HG02571 (cell line): ENCODE data around the gene LDB1.
A peak's percentile ranks its signal among the peaks of the same experiment; 100 is the strongest.

Source experiments
- ATAC-seq: cut with Tn5 transposase; IDR thresholded peaks from one replicate; pipeline ENCODE4 v1.9.1; 2021; ENCODE audit warnings: mild to moderate bottlenecking, moderate library complexity; ENCODE audit not compliant: unreplicated experiment

The LDB1 gene

DNA sequence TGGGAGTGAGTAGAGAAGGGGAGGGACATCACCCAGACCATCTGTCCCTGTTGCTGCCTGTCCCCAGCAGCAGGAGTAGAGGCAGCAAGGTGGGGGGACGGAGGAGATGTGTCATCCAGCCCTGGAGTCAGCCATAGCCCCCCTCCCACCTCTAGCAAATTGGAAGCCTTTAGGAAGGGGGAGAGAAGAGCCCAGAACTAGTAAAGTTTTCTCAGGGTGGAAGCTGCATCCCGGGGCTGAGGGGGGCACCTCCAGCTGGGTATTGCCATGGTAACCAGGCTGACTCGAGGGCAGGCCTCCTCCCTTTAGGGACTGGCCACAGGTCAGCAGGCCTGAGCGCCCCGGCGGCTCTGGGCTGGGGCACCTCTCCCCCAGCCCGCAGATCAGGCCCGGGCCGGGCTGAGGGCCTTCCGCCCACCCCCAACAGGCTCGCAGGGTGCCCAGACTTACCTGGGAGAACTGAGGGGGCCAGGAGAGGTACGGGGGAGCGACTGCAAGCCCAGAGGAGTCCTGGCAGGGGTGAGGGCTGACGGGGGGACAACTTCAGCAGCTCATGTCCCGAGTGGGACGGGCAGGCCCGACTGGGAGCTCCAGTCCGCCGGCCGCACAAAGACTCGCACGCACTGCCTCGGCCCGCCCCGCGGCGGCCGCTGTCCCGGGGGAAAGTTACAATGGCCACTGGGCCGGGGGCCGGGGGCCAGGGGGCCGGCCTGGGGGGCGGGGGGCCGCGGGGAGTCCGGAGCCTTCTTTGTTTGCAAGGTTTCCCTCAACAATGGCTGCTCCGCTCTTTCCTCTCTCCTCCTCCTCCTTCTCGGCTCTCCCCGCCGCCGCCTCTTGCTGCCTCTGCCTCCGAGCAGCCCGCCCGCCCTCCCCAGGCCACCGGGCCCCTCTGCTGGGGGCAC is 6.0 kb downstream of the LDB1 start:
- peak; percentile 16 for ATAC-seq

DNA sequence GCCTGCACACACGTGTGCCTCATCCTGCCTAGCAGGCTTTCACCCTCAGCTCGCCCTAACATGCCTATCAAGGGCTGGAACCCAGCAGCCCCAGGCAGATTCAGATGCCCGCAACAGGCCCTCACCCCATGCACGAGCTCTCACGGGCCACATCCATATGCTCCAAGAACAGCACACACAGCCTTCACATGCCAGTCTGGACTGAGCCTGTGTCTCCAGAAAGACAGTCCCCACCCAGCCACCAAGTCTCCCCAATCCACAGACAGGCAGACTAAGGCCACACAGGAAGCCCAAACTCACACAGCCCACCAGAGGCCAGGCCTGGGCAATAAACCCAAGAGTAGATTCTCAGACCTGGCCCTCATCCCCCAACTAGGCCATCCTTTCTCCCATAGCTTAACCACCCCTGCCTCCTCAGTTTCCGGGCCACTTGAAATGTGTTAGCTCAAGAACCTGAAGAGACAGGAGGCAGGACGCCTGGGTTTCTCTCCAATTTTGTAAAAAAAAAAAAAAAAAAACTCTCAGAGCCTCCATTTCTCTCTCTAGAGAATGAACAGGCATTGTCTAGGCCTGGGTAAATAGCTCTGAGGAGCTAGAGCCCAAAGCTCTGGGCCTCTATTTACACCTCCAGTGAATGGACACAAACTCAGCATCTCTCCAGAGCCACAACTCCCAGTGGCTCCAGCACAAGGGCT is 6.8 kb downstream of the LDB1 start:
- no peak for ATAC-seq

DNA sequence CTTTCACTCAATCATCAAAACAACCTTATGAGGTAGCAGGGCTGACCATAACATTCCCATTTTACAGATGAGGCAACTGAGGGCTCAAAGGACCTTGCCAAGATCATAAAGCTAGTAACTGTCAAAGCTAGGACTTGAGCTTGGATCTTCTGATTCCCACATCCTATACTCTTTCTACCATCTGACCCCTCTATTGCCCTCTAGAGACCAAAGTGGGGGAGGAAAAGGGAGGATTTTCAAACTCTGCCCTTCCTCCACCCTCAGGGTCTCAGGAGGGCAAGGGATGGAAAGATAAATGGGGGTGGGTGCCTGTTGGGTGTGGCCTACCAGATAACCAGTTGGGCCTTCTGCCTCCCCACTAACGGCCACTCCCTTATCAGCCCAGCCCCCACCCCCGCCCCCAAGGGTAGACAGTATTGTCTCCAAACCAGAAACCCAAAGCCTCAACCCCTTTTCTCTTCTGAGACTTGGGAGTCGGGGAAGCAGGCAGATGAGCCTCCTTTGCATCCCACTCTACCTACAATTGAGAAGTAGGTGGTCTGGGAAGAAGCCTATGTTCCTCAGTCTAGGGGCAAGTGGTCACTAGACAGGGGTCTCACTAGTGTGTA is 7.9 kb downstream of the LDB1 start:
- ATAC-seq: no peak

DNA sequence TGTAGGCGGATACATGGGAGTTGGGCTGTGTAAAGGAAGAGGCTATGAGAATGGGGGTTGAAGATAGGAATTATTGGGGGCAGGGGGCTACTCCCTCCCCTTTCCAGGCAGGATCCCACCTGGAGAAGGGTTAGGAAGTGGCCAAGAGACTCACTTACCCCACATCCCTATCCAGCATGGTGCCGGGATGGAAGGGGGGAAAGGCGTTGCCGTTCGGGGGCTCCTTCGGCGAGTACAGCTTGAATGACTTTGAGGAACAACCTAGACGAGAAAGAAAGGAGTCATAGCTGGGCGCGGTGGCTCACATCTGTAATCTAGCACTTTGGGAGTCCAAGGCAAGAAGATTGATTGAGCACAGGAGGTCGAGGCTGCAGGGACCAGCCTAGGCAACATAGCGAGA is 8.9 kb downstream of the LDB1 start:
- no peak for ATAC-seq

DNA sequence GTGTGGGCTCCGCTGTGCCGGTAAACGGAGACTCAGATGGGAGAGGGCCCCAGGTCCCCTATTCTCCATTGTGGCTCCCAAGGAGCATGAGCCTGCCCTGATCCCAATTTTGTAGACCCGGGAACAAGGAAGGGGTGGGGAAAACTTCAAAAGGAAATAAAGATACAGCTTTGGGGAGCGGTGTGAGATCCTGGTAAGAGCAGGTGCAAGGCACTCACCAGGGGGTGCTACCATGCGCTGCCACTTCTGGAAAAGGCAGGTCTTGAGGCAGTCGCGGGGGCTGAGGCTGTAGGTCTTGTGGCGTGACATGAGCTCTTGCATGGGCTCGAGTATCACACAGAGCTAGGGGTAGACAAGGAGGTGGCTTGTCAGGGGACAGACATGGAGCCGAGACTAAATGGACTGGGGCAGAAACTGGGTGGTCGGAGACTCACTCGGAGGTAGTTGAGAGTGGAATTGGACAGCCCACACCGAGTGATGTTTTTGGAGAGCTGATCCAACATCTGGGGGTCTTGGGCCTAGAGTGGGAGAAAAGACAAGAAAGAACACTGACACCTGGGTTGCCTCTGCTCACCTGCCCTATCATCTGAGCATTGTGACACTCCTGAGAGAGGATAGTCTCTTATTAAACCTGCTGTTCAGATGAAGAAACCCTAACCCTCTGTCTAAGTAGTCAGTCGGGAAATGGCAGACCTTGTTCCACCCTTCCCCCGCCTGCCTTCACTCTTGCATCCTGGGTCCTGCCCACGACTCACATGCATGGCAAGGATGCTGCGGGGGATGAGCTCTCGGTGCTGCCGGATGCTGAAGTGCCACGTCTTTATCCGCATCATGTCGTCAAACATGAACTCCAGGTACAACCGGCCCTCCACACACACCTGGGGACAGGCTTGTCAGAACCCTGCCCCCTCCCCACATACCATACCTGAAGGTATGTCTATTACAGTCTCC is 10.7 kb downstream of the LDB1 start:
- ATAC-seq: no peak

DNA sequence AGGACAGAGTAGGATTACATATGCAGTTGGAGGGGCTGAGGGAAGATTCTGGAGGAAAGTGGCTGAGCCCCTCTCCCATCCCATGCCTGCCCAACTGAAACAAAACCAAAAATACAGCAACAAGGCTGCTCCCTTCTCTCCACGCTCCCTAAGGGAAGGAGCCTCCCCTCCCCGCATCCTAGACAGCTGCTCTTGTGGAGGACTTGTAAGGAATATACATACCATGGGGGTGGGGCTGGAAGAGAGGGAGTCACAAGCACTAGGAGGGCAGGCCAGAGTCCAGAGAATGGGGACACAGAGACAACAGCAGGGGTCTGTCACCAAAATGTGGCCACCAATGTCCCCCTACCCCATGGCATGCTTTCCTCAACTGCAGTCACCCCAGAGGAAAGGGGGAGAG is 13.2 kb downstream of the LDB1 start:
- ATAC-seq: no peak

DNA sequence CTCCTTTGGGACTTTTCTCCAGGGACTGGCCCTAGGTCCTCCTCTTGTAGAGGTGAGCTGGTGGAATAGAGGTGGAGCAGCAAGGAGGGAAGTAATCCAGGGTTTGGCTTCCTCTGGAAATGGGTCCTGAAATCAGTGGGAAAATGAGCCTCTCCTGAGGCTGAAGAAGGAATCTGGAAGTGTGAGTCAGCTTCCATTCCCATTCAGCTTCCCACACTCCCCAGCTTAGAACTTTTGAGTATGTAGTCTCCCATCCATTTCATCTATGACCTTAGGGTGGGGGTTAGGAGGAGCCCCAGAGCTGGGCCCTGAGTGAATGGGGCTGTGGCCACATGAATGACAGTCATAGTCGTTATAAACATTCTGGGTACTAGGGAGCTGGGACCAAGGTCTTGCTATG is 17.7 kb downstream of the LDB1 start:
- ATAC-seq: no peak

DNA sequence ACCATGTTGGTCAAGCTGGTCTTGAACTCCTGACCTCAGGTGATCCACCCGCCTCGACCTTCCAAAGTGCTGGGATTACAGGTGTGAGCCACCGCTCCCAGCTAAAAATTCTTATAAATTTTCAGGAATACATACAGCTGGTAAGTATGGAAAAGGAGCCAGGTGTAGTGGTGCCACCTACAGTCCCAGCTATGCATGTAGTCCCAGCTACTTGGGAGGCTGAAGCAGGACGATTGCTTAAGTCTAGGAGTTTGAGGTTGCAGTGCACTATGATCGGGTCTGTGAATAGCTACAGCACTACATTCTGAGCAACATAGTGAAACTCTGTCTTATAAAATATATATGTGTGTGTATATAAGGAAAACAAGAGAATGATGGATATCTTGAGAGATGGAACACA is 19.0 kb downstream of the LDB1 start:
- ATAC-seq: no peak

DNA sequence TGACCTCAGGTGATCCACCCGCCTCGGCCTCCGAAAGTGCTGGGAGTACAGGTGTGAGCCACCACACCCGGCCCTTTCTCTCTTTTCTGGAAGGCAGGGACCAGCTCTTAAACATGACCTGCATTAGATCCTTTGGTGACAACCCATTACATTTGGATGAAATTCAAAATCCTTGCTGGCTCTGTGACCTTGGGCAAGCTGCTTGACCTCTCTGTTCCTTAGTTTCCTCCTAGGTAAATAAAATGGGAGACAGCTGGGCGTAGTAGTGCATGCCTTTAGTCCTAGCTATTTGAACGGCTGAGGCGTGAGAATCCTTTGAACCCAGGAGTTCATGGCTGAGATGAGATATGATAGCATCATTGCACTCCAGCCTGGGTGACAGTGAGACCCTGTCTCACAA is 23.7 kb downstream of the LDB1 start:
- no peak for ATAC-seq

DNA sequence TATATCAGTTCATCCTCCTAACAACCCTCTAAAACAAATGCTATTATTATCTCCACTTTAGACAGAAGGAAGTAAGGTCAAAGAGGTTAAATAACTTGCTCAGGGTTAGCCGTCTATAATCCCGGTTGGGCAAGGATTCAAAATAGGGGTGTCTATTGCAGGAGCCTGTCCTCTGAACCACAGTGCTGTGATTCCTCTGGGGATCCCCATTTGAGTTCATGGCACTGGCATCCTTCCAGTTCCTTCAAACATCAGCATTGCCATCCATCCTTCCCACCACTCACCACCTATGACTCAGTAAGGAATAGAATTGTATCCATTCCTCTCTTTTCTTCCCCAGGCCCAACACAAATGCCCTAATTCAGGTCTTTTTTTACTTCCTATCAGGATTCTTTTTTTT is 29.4 kb downstream of the LDB1 start:
- ATAC-seq: no peak

DNA sequence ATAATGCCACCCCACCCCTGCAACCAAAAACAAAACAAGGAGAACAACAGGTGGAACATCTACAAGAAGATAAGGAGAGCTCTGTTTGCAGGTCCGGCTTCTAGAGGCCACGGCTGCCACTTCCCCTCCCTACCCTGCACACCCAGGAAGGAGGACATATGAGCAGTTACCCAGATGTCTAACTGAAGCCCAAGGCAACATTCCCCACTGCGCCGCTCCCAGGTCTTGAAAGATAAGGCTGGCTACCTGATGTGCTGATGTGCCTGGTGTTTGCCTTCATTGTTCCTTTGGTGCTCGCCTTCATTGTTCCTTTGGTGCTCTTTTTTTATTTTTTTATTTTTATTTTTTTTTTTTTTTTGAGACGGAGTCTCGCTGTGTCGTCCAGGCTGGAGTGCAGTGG is 34.0 kb downstream of the LDB1 start:
- no peak for ATAC-seq

DNA sequence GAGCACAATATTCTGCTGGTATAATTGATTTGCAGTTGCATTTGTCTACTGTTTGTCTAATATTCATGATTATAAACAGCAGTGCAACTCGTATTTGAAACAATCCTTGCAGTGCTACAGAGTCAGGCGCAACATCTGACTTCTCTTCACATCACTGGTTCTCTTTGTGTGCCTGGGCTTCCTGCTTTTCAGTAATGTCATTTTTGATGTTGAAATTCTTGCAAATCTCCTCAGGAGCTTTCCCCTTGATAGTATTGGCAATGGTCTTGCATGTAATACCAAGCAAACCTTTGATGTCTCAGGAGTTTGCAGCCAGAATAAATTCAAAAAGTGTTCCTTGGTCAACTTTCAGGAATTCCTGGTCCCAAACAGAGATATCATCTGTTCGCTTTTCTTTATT is 34.8 kb downstream of the LDB1 start:
- no peak for ATAC-seq

DNA sequence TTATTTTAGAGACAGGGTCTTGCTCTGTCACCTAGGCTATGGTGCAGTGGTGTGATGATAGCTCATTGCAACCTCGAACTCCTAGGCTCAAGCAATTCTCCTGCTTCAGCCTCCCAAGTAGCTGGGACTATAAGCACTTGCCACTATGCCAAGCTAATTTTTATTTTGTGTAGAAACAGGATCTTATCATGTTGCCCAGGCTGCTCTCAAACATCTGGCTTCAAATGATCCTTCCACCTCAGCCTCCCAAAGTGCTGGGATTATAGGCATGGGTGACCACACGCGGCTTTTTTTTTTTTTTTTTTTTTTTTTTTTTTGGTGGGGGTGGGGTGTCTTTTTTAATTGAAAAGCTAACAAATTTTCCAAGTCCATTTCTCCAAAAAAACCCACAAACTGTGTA is 36.6 kb downstream of the LDB1 start:
- no peak for ATAC-seq

DNA sequence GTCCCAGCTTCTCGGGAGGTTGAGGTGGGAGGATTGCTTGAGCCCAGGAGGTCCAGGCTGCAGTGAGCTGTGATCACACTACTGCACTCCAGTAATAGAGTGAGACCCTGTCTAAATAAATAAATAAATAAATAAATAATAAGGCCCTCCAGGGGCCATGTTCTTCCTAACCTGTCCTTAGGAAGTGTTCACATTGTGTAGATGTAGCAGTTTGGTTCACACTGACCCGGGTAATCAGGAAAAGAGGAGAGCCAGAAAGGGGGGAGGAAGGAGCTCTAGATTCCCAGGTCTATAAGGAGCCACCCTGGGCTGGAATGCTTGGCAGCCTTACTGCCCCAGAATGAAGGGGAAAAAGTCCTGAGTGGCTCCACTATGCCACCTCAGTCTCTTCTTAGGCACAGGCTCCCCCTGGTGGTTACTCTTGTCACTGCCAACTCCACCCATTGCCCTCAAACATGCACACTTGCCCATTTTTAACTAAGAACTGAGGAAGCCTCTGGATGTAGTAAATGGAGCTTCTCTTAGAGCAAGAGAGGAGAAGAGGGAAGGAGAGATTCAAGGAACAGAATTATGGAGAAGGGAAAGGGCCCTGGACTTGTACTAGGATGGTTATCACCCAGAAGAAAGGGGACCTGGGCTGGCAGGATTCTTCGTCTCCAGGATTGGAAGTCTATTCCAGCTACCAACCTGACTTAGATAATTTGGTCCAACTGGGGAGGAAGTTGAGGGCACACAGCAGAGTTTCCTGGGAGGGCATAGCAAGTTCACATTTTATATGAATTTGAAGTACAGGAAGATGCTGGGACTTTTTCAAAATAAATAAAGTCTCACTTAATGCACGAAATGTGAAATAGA is 47.3 kb downstream of the LDB1 start:
- ATAC-seq: no peak

DNA sequence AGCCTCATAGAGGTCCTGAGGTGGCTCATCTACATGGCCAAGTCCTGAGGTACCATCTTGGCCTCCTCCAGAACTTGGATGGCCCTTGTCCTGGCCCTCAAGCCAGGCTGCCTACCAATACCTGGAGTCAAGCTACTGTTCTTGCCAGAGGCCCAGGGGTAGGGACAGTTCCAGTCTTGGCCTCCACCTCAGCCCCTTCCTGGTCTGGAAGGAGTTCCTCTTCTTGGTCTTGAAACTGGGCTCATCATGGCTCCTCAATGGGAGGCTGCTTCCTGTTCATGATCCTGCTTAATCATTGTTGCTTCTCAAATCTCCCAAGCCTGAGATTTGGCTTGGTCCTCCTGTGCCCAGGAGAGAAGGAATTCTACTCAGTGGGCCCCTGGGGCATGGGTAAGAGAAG is 51.1 kb downstream of the LDB1 start:
- no peak for ATAC-seq

DNA sequence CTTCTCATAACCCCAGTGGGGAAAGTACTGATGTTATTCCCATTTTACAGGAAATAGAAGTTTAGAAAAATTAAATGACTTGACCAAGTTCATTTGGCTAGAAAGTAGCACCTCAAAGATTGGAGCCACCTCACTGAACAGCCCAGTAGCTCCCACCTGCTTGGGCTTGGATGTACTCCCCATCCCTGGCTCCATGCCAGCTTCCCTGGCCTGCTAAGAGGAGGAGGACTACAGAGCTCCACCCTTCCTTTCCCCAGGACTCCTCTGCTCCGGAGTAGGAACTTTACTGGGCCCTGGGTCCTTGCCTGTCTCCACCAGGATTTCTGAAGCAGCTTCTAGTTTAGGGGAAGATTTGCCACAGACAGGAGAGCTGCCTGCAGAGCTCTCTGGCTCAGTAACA is 52.0 kb downstream of the LDB1 start:
- no peak for ATAC-seq

DNA sequence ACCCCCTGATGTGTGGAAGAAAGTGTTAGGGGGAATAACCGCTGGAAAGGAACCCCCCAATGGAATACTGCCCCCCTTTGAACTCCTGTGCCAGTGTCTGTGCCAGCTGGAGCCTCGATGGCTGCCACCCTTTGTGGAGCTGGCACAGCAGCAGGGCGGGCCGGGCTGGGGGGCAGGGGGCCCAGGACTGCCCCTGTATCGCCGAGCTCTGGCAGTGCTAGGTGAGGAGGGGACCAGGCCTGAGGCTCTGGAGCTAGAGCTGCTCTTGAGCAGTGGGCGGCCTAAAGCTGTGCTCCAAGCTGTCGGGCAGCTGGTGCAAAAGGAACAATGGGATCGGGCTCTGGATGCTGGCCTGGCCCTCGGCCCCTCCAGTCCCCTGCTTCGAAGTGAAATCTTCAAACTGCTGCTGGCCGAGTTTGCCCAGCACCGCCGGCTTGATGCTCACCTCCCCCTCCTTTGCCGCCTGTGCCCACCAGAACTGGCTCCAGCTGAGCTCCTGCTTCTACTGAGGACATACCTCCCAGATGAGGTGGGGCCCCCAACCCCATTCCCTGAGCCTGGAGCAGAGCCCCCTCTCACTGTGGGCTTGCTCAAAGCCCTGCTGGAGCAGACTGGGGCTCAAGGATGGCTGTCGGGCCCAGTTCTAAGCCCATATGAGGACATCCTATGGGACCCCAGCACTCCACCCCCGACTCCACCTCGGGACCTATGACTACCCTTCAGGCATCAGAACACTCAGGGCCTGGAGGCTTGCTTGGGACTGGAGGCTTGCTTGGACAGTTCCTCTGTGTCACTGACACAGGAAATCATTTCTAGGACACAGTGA is 52.9 kb downstream of the LDB1 start:
- no peak for ATAC-seq

DNA sequence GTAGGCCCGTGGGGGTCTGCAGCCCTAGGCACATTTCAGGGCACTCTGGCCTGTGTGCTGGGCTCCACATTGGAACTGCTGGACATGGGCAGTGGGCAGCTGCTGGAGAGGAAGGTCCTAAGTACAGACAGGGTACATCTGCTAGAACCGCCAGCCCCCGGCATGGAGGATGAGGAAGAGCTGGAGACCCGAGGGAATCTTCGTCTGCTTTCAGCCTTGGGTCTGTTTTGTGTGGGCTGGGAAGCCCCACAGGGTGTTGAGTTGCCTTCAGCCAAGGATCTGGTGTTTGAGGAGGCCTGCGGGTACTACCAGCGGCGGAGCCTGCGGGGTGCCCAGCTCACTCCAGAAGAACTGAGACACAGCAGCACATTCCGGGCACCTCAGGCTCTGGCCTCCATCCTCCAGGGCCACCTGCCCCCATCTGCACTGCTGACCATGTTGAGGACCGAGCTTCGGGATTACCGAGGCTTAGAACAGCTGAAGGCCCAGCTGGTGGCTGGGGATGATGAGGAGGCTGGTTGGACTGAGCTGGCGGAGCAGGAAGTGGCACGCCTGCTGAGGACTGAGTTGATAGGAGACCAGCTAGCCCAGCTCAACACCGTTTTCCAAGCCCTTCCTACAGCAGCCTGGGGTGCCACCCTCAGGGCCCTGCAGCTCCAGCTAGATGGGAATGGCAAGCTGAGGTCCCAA is 53.6 kb downstream of the LDB1 start:
- no peak for ATAC-seq
